GM13977 (cell line): ENCODE results near the gene RAB33A.

ENCODE experiments used
- DNase-seq: peaks from one replicate; pipeline ENCODE4 v3.0.0; 2012; ENCODE audit warnings: low spot score
- in situ Hi-C: fragments of 300-500 bp; cut with MboI; formaldehyde crosslinking; loops from one replicate; pipeline ENCODE4 v1.12.0; 2022; ENCODE audit warnings: low sequenced_read_pairs, low pct_unique_long_range_greater_than_20kb, mixed read lengths, inconsistent platforms; ENCODE audit not compliant: unreplicated experiment
- TF ChIP-seq, protein P1 (sequence below): IDR thresholded peaks from 2 replicates; pipeline ENCODE4 v1.5.1; 2012; ENCODE audit warnings: mild to moderate bottlenecking, control low read depth; ENCODE audit not compliant: insufficient read depth; ENCODE audit errors: extremely low read depth, missing control alignments

RAB33A gene

GRCh38 chrX:130159776-130160175 is 12.0 kb upstream of the RAB33A start:
- no peak for DNase-seq
- TF ChIP-seq, protein P1, sequence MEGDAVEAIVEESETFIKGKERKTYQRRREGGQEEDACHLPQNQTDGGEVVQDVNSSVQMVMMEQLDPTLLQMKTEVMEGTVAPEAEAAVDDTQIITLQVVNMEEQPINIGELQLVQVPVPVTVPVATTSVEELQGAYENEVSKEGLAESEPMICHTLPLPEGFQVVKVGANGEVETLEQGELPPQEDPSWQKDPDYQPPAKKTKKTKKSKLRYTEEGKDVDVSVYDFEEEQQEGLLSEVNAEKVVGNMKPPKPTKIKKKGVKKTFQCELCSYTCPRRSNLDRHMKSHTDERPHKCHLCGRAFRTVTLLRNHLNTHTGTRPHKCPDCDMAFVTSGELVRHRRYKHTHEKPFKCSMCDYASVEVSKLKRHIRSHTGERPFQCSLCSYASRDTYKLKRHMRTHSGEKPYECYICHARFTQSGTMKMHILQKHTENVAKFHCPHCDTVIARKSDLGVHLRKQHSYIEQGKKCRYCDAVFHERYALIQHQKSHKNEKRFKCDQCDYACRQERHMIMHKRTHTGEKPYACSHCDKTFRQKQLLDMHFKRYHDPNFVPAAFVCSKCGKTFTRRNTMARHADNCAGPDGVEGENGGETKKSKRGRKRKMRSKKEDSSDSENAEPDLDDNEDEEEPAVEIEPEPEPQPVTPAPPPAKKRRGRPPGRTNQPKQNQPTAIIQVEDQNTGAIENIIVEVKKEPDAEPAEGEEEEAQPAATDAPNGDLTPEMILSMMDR, result no peak
- in situ Hi-C loops, result no loop called here

DNA sequence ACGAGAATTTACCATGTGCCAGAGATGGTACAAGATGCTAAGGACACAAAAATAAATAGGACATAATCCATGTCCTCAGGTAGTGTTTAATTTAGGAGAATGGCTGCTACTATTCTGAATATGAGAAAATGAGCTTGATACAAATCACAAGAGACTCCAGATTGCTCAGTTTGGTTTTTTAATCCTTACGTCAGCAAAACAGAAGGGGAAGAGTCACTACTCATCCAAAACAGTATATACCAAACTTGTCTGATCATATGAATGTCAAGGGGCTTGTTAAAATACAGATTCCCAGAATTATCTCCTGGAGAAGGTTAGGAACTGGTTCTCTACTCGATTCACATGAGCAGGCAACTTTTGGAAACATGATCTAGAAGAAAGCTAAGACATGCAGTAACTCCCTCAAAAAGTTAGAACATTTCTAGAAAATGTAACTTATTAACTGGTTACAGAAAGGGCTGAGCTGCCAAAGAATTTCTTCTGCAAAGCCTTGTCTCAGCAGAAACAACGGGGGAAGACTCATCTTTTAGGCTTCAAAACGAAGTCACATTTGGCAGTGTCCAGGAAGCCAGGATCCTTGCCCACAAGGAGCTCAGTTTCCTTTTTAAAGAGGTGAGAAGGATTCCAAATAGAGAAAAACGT is 9.5 kb upstream of the RAB33A start:
- DNase-seq, result no peak
- TF ChIP-seq, protein P1, result no peak
- in situ Hi-C loops, result no loop called here

DNA sequence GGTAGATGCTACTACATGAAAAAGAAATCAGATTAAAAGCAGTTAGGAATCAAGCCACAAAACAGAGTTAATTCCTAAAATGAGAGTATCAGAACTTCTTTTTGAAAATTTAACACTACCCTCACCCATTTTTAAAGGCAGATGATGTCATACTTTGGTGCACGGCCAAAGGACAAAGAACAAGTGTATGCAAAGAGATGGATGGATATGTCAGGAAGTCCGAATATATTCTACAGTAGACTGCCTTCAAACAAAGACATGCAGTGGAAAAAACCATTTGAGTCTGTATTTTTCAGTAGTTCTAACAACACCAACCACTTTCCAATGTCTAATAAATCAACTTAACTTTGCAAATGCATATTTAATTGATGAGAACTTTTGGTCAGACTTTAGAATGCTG is 8.4 kb upstream of the RAB33A start:
- DNase-seq, result no peak
- TF ChIP-seq, protein P1, result no peak
- in situ Hi-C loops, result no loop called here

DNA sequence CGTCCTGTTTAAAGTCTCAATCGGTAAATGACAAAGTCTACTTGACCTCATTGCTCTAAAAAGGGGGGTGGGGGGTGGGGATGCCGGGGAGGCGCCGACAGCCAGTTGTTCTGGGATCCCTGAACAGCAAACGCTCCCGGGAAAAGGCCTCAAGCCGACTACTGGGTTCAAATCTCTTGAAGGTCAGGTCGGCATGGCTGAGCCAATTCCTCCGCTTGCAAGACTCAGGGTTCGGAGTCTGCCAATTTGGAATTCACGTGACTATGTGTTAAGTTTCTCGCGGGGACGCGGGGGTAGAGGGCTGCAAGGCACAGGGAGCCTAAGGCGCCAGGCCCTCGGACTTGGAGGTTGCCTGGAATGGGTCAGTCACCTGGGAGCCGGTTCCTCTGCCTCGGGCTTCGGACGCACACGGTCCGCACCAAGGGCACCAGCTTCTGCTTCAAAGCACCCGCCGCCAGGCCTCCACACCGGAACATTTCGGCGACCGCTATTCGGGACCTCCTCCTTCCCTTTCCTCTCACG is 6.5 kb upstream of the RAB33A start:
- in situ Hi-C loops, result no loop called here
- no peak for DNase-seq
- TF ChIP-seq, protein P1, result no peak

- in situ Hi-C loops, result no loop called here
- TF ChIP-seq, protein P1, result no peak
- peak; percentile 83 for DNase-seq
These were observed 5.9 kb upstream of the RAB33A start, which contains the start of gene AIFM1 for GRCh38 chrX:130165703-130166502. Gene AIFM1 (minus strand): TSS chrX:130165841. CDS start chrX:130165656, 185 bp downstream.

DNA sequence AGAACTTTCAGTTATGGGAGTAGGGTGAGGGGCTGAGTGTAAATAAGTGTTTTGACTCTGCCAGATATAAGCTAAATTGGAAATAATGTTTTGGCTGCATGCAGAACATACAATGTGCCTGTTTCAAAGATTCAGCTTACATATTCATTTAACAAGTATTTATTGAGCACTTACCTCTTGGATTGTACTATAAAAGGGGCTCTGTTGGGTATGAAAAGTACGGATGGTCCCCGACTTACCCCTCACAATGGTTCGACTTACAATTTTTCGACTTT is 5.3 kb upstream of the RAB33A start:
- no peak for DNase-seq
- in situ Hi-C loops, result no loop called here
- TF ChIP-seq, protein P1, result no peak
